AG09319 (cell line): Measurements from ENCODE around the gene LRRK1.

ENCODE experiments used
- DNase-seq: peaks from one replicate; pipeline ENCODE4 v3.0.0-alpha.2; 2010; ENCODE audit warnings: low read depth; ENCODE audit errors: extremely low read depth
- TF ChIP-seq, protein P1 (sequence below): IDR thresholded peaks from 2 replicates; pipeline ENCODE4 v1.5.1; 2011; ENCODE audit warnings: low read depth, mild to moderate bottlenecking, inconsistent platforms, low read length, moderate library complexity

LRRK1 gene

GRCh38 chr15:101062471-101063171 lies 143.5 kb downstream of the LRRK1 start:
- DNase-seq: no peak

GRCh38 chr15:101063212-101063611 lies 144.1 kb downstream of the LRRK1 start:
- TF ChIP-seq, protein P1, sequence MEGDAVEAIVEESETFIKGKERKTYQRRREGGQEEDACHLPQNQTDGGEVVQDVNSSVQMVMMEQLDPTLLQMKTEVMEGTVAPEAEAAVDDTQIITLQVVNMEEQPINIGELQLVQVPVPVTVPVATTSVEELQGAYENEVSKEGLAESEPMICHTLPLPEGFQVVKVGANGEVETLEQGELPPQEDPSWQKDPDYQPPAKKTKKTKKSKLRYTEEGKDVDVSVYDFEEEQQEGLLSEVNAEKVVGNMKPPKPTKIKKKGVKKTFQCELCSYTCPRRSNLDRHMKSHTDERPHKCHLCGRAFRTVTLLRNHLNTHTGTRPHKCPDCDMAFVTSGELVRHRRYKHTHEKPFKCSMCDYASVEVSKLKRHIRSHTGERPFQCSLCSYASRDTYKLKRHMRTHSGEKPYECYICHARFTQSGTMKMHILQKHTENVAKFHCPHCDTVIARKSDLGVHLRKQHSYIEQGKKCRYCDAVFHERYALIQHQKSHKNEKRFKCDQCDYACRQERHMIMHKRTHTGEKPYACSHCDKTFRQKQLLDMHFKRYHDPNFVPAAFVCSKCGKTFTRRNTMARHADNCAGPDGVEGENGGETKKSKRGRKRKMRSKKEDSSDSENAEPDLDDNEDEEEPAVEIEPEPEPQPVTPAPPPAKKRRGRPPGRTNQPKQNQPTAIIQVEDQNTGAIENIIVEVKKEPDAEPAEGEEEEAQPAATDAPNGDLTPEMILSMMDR: no peak
- DNase-seq: no peak

More at GRCh38 chr15:101062471-101063171, 143.5 kb downstream of the LRRK1 start:
- TF ChIP-seq, protein P1: no peak

- no peak for DNase-seq
Measured at GRCh38 chr15:101063891-101064794, 145.0 kb downstream of the LRRK1 start.

GRCh38 chr15:101064795-101065569 lies 145.8 kb downstream of the LRRK1 start:
- DNase-seq: no peak
- TF ChIP-seq, protein P1: no peak

More at GRCh38 chr15:101063891-101064794, 145.0 kb downstream of the LRRK1 start:
- TF ChIP-seq, protein P1: no peak

DNA sequence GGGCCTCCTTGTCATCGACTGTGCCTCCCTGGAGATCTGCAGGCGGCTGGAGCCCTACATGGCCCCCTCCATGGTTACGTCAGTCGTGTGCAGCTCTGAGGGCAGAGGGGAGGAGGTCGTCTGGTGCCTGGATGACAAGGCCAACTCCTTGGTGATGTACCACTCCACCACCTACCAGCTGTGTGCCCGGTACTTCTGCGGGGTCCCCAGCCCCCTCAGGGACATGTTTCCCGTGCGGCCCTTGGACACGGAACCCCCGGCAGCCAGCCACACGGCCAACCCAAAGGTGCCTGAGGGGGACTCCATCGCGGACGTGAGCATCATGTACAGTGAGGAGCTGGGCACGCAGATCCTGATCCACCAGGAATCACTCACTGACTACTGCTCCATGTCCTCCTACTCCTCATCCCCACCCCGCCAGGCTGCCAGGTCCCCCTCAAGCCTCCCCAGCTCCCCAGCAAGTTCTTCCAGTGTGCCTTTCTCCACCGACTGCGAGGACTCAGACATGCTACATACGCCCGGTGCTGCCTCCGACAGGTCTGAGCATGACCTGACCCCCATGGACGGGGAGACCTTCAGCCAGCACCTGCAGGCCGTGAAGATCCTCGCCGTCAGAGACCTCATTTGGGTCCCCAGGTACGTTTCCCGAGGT lies 146.5 kb downstream of the LRRK1 start:
- TF ChIP-seq, protein P1: no peak
- no peak for DNase-seq

GRCh38 chr15:101066501-101067408 lies 147.6 kb downstream of the LRRK1 start:
- no peak for DNase-seq
- TF ChIP-seq, protein P1: no peak
